Activated T-cell treated with anti-CD3 and anti-CD28 coated beads for 24 hours (primary cell): ENCODE measurements around the gene ALDOC.
"Not testable (repeated sequence)": the region's sequence is repeated elsewhere in the genome, so short reads cannot be mapped to it uniquely, and the experiment has no call there.

Experiments used
- DNase-seq: peaks from one replicate; pipeline ENCODE4 v3.0.0-alpha.2; 2020; ENCODE audit warnings: low read depth

Gene ALDOC

DNA sequence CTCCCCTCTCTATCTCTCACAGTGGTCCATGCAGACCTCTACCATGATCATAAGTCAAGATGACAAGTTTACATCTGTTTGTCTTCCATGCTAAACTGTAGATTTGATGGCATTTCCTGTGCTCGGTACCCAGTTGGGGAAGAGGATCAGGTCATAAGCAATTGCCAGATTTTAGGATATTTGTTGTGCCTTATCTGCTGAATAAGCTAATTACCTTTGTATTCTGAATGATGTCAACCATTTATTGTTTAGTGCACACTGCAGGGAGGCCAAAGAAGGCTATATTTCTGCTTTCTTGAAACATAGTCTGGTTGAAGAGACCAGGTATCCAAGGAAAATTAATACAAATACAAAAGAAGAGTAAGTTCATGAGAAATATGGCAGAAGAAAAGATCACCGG, 5.8 kb upstream of the ALDOC start:
- DNase-seq, result no peak

DNA sequence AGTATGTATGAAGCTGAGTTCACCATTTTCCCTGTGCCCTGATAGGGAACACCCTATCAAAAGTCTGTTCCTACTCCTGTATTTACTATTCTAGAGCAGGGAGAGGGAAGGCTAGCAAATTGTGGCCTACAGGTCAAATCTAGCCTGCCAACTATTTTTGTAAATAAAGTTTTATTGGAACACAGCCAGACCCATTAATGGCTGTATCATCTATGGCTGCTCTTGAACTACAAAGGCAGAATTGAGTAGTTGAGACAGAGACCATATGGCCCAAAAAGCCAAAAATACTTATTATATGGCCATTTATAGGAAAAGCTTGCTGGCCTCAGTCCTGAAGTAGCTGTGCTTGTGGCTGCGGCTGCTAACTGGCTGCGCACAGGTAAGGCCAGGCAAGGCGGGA, 4.3 kb upstream of the ALDOC start:
- DNase-seq, result no peak

DNA sequence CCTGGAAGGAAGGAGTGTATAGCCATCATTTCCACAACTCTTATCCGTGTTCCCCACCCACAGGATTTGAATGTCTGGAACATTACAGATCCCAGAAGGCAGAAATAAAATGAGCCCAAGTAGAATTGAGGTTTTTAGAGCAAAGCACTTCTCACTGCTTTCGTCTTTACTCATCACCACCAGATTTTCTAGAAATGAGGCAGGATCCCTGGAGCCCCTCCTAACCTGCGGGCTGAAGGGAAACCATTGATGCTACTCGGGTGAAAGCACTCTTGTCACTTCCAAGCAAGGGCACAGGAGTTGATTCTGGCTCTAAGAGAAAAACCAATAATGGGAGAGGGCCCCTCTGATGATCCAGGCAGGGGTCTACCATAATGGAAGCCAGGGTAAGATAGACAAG, 2.8 kb upstream of the ALDOC start:
- no peak for DNase-seq

DNA sequence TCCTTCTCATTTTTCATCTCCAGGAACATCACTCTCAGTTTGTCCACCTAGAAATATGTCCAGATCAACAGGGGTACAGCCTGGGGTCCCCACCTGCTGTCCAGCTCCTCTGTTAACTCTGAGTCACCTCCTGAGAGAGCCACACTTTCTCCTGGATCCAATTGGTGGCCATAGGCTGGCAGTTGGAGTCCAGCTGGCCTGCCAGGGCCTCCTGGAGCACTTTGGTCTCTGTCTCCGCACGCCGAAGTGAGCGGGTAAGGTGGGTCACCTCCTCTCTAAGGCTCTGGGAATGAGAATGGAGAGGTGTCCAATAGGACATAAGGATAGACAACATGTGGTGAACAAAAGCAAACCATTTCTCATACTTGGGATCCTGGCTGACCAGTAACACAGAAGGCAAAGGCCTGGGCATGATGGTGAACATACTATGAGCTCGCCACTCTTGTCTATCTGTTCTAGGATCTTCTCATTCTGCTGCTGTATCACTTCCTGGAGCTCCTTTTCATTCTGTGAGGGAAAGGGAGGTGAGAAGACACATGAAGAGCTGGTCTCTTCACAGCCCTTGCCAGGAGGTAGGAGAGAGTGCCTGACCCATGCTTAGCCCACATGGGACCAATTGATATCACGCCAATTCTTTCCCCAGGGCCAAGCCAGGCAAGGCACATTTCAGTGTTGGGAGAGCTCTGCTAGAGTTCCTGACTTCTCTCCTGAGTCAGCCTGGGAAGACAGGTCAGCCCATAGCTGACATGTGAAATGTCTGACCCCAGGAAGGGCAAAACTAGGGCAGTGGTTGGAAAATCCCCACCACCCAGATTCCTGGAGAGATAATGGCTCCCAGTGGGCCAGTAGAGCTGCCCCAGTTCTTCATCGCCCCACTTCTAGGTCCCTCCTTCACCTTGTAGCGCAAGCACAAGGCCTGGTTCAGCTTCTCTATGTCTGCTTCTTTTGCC, 1.8 kb upstream of the ALDOC start:
- DNase-seq, result no peak

DNA sequence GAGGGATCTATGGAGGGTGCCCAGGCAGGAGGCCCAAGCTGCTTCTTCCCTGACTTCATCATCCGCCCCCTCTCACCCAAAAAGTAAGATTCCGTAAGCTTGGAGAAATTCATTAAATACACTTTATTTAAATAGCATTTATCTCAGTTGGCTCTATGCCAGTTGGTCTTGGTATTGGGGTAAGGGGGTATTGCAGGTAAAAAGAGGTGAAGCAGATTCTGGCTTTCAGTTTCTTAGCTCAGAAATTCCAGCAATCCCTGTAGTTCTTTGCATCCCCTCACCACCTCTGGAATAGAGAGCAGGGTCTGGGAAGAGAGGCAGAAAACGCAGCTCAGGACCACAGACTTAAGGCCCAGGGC, 750 bp upstream of the ALDOC start:
- no peak for DNase-seq

DNA sequence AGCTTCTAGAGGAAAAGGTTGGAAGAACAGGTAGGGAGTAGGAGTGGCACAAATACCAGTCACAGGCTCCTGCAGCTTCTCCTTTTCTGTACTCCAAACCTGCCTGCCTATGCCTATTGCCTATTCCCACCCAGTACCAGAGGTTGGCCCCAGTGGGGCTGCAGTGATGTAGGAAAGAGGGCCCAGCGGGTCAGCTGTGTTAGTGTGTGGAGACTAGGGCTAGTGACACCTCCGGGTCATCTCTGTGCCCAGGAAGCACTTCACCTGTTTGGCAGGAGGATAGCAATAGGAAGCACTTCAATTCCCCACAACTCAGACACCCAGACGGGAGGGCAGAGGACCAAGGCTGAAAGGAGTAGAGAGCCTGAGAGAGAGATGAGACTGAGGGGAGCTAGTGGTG, 679 bp downstream of the ALDOC start:
- DNase-seq, result not testable (repeated sequence)

DNA sequence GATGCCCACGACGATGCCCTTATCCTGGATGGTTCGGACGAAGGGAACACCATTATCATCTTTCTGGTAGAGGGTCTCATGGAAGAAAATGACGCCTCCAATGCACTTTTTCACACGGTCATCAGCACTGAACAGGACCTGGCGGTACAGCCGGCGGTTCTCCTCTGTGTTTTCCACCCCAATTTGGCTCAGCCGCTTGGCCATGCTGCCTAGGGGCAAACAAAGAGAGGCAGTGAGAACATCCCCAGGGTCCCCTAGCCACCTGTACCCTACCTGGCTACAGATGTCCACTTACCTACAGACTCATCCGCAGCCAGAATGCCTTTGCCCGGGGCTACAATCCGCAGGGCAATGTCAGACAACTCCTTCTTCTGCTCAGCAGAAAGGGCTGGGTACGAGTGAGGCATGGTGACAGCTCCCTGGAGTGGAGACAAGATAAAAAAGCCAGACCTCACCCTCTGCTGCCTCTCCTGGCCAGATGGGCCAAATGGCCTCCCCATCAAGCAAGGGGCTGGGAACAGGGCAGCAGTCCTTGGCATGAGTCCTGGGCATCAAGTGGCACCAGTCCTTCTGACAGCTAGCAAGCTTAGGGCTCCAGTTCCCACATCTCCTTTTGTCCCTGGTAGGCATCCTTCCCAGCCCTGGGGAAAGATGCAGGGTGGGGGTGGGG, 1.4 kb downstream of the ALDOC start:
- DNase-seq, result no peak

DNA sequence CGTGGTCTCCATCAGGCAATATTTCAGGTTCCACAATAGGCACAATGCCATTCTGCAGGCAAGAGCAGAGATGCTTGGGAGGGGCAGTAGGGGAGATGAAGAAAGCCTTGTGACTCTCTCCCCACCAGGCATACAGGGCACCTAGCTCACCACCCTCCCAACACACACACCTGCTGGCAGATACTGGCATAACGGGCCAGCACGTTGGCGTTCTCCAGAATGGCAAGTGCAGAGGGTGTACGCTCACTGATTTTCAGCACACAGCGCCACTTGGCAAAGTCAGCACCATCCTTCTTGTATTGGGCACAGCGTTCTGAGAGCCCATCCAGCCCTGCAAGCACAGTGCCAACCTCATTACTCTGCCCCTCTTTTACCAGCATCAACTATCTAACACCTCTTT, 2.2 kb downstream of the ALDOC start:
- DNase-seq, result no peak

DNA sequence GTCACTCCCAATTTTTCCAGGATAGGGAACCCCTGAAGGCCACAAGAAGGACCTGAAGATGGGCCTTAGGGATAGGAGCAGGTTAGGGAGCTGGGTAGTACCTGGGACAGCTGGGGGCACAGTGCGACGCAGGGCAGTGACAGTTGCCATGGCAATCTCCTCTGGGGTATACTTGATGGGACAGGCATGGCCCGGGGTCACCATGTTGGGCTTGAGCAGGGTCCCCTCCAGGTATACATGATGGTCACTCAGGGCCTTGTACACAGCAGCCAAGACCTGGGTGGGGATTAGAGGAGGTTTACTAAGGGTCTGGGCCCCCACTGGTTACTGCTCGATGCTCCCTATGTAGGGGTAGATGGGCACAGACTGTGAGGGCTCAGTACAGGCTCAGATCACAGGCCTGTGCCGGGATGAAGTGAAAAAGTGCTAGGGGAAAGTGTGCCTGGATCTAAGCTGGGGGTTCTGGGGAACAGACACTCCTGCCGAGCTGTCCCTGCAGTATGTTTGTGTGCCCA, 2.7 kb downstream of the ALDOC start:
- DNase-seq, result no peak

DNA sequence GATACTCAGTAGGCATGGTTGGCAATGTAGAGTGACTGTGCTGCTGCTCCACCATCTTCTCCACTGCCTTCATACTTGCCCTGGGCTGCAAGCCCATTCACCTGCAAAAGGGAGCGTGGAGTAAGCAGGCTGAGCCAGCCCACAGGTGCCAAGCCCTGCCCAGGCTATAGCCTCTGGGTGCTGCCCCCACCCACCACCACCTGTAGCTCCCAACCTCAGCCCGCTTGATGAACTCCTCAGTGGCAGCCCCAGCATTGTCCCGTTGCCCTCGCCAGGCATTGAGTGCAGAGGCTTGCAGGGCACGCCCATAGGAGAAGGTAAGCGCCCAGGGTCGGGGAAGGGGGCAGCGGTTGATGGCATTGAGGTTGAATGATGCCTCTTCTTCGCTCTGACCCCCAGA, 3.2 kb downstream of the ALDOC start:
- no peak for DNase-seq

DNA sequence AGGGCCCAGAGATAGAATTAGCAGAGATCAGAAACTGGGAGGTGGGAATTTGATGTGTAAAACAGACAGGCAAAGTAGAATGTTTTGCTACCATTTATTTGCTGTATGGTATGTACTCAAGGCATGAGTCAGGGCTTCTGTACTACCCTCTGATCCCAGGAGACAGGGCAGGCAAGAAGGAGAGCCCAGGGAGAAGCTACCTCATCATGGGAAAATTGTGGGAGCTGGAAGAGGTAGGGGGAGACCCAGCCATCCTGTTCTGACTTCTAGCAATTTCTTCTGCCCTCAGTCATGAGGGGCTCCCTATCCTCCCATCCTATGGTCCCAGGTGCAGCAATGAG, 3.7 kb downstream of the ALDOC start:
- no peak for DNase-seq

DNA sequence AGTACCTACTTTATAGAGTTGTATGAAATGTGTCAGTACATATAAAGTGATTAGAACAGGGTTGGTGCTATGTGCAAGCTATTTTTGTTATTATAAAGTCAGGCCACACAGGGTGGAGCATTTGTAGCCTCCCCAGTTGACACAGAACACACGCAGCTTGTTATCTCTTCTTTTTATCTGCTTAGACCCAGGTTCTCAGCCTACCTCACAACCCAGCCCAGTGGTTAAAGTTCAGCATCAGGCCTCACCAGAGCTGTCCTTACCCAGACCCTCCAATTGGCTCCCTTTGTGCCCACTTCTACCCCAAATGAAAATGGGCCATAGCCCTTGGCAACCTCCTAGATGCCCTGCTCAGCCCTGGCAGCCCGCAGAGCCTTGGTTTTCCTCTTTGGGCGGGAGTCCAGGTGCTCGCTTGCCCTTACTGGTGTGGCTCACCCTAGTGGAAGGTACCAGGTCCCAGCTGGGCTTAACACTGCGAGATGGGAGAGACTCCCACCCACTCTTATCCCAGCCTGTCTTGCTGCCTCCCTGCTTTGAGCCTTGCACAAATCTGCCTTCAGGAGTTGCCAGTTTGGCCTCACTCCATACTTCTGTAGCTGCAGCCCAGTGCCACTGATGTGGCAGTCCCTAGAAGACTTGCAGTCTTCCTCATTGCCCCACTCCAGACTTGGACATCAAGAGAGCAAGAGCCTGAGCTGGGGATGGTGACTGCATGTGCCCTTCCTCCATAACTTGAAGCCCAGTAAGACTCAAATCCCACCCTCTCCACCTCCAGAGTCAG, 4.2 kb downstream of the ALDOC start:
- no peak for DNase-seq

DNA sequence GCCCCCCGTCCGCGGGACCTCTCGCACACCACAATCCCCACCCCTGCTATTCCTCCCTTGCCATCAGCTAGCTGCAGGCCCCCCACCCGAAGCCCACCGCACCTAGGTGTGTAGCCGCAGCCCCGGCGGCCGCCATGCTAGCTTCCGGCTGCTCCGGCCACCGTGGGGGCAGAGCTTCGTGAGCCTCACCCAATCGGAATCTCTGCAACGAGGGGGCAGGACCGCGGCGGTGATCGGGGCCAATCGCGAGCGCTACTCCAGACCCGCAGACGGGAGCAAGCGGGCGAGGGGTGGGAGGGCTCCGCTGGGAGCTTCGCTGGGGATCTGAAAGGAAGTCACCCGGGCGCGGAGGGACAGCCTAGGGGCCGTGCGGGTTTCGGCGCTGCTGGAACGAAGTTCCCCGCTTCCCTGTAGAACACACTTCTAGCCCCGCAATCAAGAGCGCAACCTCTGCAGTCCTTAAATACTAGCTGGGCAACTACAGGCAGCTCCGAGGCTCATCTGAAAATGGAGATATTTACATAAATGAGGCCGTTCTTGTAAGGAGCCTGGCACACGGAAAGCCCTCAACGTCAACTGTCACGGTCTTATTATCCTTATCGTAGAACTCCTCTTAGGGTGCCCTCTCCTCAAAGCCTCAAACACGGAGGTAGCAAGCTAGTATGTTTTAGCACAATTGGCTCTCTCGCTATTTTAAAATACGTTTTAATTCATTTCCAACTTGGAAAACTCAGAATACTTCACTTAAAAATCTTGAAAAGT, 5.2 kb downstream of the ALDOC start, which contains the start of gene PIGS:
Gene PIGS, minus strand, starts transcription at position 164 of the 762 bp plus-strand sequence. Its CDS starts 28 bp downstream, at position 136.
- DNase-seq, result peak; percentile 91

DNA sequence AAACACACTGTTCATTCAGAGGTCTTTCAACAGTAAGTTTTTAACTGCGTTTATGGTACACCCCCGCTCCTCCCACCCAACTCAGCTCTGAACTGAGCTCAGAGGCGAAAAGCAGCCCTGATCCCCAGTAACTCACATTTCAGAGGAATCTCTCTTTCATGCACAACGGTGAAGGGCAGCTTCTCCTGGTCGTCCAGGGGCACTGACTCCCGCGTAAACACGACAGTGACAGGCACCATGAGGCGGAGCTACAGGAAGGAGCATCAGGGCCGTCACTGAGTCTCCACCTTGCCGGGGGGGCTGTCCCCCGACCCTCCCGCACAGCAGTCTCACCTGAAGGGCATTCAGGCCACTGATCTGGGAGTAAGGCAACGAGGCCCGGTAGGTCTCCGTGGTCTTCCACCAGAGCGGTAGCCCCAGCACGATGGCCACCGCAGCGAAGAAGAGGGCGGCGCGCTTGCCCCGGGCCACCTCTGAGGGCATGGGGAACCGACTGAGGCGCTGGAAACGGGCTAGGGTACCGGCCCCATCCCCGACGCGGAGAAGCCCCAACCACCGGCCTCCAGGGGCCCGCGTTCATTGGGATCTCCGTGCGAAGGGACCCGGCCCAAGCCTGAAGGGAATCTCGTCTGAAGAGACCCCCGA, 5.9 kb downstream of the ALDOC start:
- peak; percentile 48 for DNase-seq

DNA sequence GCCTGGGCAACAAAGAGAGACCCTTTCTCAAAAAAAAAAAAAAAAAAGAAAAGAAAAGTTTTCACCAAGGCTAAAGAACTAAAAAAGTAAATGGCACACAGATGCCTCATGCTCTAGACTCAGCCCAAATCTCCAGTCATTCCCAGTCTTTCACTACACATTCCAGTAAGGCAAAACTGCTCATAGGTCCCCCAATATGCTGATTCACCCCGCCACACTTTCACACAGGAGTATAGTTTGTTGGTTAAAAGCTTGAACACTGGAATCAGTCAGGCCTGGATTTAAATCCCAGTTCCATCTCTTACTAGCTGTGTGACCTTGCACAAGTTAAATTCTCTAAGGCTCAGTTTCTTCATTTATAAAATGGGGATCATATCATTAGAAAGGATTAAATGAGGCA, 7.2 kb downstream of the ALDOC start:
- DNase-seq, result no peak

DNA sequence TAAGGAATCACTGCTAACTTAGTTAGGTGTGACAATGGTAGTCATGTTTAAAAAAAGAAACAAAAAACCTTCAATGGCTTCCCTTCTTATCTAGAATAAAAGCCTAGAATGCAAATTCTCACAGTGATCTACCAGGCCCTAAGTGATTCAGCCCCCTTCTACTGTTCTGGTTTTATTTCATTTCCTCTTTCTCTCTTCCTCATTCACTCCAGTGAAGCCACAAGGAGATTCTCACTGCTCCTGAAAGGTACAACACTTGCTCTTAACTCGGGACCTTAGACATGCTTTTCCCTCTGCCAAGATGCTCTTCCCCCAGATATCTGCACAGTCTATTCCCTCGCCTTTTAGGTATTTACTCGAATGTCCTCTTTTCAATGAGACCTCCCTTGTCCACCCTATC, 9.1 kb downstream of the ALDOC start:
- DNase-seq, result no peak

DNA sequence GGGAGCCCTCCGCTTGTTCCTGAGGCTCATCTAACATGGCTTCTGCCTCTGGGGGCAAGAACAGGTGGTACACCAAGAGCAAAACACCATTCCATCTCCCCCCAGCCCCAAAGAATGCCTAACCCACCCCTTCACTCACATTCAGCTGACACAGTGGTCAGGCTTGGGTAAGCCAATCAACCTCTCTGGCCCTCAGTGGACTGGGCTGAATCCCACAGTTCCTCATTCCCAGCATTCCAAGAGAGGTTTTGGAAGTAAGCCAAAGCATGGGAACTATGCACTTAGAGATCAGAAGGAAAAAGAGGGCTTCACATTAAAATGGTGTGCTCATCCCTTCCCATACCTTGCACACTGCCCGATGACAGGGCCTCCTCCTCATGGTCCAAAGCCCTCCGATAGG, 13.2 kb downstream of the ALDOC start:
- DNase-seq, result no peak

DNA sequence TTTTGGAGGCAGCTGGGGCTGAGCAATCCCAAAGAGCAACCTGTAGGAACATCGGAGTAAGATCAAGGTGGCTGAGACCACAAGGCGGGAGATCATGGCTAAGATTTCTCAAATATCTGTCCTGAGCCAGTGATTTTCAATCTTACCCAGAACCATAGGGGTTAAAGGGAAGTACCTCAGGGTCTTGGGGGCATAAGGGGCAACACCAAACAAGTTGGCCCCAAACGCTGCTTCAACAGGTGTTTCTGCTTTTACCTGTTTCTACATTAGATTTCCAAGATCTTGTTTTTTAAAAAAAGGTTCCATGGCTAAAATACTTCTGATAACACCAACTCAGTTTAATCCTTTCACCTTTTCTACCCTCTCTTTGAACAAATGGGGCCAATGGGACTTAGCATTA, 21.7 kb downstream of the ALDOC start:
- DNase-seq, result no peak

DNA sequence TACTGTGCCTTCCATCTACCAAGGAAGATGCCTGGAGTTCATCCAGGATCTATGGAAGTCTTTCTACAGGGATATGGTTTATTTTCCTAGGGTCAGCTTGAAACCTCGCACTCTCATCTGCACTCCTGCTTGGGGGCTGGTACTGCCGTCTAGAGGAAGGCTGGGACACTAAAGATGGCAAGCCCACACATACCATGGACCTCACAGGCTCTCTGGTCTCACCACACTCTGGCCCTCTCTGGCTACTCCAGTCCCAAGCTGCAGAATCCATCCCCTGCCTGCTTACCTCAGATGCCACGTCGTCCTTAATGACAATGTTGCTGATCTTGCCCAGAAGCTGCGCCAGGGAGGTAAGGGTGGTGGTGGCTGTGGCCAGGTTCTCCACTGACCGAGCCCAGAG, 22.1 kb downstream of the ALDOC start:
- DNase-seq, result no peak

DNA sequence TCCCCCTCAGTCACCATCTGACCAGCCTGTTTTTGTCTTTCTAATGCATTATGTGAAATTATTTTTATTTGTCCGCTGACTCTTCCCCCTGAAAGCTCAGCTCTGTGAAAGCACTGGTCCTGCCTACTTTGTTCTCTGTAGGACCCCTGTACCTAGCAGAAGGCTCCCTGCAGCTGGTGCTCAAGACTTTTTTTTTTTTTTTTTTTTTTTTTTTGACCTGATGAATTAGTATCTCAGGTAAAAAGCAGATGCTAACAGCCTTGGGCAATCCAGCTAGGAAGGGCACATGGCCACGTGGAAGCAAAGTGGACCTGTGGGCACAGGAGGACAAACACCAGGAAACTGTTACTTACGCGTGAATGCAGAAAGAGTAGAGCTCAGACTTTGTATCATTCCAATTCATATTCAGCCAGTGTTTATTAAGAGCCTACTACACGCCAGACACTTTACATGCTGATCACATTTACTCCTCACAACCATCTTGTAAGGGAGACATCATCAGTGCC, 23.6 kb downstream of the ALDOC start:
- DNase-seq, result no peak
